Measurements from ENCODE around the gene SPHK1. TPM values are rescaled to one million over a fixed set of nuclear protein-coding genes. Genes with fewer than 3 reads are reported as not detected.

Gene SPHK1
- total RNA-seq, 2 experiments from 2014 or later: 0.28 to 0.78 TPM

GRCh38 chr17:76405967-76406647, 21.7 kb downstream of the SPHK1 start:
- H4K20me1 ChIP-seq (ENCODE audit: insufficient read depth, low read length): peaks cover 9% of the 10 kb centered on the region; the same call in 1 of the 2 replicates
- POLR2A ChIA-PET: interaction anchor here (0.7 to 1.2 kb wide), 4 partner anchors 21 to 97 kb away, joined by 3 to 14 read pairs (median 4); no protein-coding TSS in a partner anchor
- DNase-seq (ENCODE audit: low spot score): peak; percentile 66
- no peaks in the 10 kb centered on the region for H3K9me2 ChIP-seq (ENCODE audit: insufficient read depth, low read length)
- no peaks in the 10 kb centered on the region for H3K9me3 ChIP-seq (ENCODE audit: low read length)
- peak overlapping the region; percentile 15 for H3K27ac ChIP-seq (ENCODE audit: low read depth, low read length, poor library complexity, severe bottlenecking)
- peaks cover 44% of the 10 kb centered on the region for H3K4me1 ChIP-seq (ENCODE audit: insufficient read depth, low read length, poor library complexity, severe bottlenecking)
- peaks cover 29% of the 10 kb centered on the region; the same call in 1 of the 2 replicates for H3K79me2 ChIP-seq (ENCODE audit: insufficient read depth, low read depth, low read length)
- TF ChIP-seq EZH2phosphoT487 (IDR thresholded peaks at IDR 0.05; ENCODE audit: borderline replicate concordance, low read depth, low read length): no peak
- no peak for TF ChIP-seq CTCF (conservative IDR thresholded peaks at IDR 0.05; ENCODE audit: low read length)
- H2AFZ ChIP-seq (ENCODE audit: low read length): no peak overlapping the region
- intact Hi-C loops (cut with micrococcal nuclease; ENCODE audit: unreplicated experiment): loop anchor here (5.0 kb wide), 1 partner anchor 141 kb away; no protein-coding TSS in a partner anchor
- H3K4me2 ChIP-seq (ENCODE audit: low read length): peak overlapping the region; percentile 52
- H3K4me3 ChIP-seq (ENCODE audit: low read depth, low read length, poor library complexity, severe bottlenecking): no peak overlapping the region
- BruUV-seq (replicated peaks): no TSS peak
- H3K36me3 ChIP-seq (ENCODE audit: insufficient read depth, low read length): peaks cover 62% of the 10 kb centered on the region
- CTCF ChIA-PET (ENCODE audit: unreplicated experiment): interaction anchor here (0.9 to 1.0 kb wide), 2 partner anchors 53 to 97 kb away, joined by 4 to 7 read pairs; no protein-coding TSS in a partner anchor

- intact Hi-C loops (cut with micrococcal nuclease; ENCODE audit: unreplicated experiment): loop anchor here (5.0 kb wide), 1 partner anchor 140 kb away; no protein-coding TSS in a partner anchor
- no TSS peak for BruUV-seq (replicated peaks)
- peaks cover 9% of the 10 kb centered on the region; the same call in 1 of the 2 replicates for H4K20me1 ChIP-seq (ENCODE audit: insufficient read depth, low read length)
Measured at GRCh38 chr17:76407509-76407908, 23.1 kb downstream of the SPHK1 start.

More at GRCh38 chr17:76407509-76407908, 23.1 kb downstream of the SPHK1 start:
- peak overlapping the region; percentile 52 for H3K4me2 ChIP-seq (ENCODE audit: low read length)
- no peak for TF ChIP-seq CTCF (conservative IDR thresholded peaks at IDR 0.05; ENCODE audit: low read length)
- no peak for TF ChIP-seq EZH2phosphoT487 (IDR thresholded peaks at IDR 0.05; ENCODE audit: borderline replicate concordance, low read depth, low read length)
- H3K79me2 ChIP-seq (ENCODE audit: insufficient read depth, low read depth, low read length): peaks cover 33% of the 10 kb centered on the region; the same call in 1 of the 2 replicates
- H3K4me1 ChIP-seq (ENCODE audit: insufficient read depth, low read length, poor library complexity, severe bottlenecking): peaks cover 48% of the 10 kb centered on the region
- H3K27ac ChIP-seq (ENCODE audit: low read depth, low read length, poor library complexity, severe bottlenecking): no peak overlapping the region
- ChIA-PET POLR2A (interaction anchor here (1.4 kb wide), 2 partner anchors 51 to 100 kb away, joined by 5 to 6 read pairs; no protein-coding TSS in a partner anchor), CTCF (ENCODE audit: unreplicated experiment) (interaction anchor here (0.6 to 1.1 kb wide), 3 partner anchors 9 to 93 kb away, joined by 3 to 5 read pairs (median 3); no protein-coding TSS in a partner anchor)
- H2AFZ ChIP-seq (ENCODE audit: low read length): no peak overlapping the region
- H3K9me3 ChIP-seq (ENCODE audit: low read length): no peaks in the 10 kb centered on the region
- DNase-seq (ENCODE audit: low spot score): no peak
- no peak overlapping the region for H3K4me3 ChIP-seq (ENCODE audit: low read depth, low read length, poor library complexity, severe bottlenecking)
- H3K36me3 ChIP-seq (ENCODE audit: insufficient read depth, low read length): peaks cover 61% of the 10 kb centered on the region
- no peaks in the 10 kb centered on the region for H3K9me2 ChIP-seq (ENCODE audit: insufficient read depth, low read length)
